H9 (cell line): ENCODE results near the gene LEFTY1. TPM values are rescaled to one million over a fixed set of nuclear protein-coding genes. Genes with fewer than 3 reads are reported as not detected.

Experiments
- DNase-seq: peaks from one replicate; pipeline ENCODE4 v3.0.0-alpha.2; 2017
- H2AFZ ChIP-seq: one replicate; pipeline ENCODE4 v1.6.1; 2013; ENCODE audit warnings: mild to moderate bottlenecking, low read length, control low read depth, moderate library complexity
- H2AK5ac ChIP-seq: 2 replicates; pipeline ENCODE4 v1.6.1; 2013; ENCODE audit warnings: low read length, control low read depth, mixed read lengths; ENCODE audit not compliant: insufficient read length
- H2BK120ac ChIP-seq: one replicate; pipeline ENCODE4 v1.6.1; 2013; ENCODE audit warnings: low read depth, mild to moderate bottlenecking, low read length, control low read depth, inconsistent platforms; ENCODE audit not compliant: poor library complexity, severe bottlenecking
- H2BK12ac ChIP-seq: 2 replicates; pipeline ENCODE4 v1.6.1; 2013; ENCODE audit warnings: low read length, control low read depth, mixed read lengths, low read depth; ENCODE audit not compliant: insufficient read length
- H2BK15ac ChIP-seq: 2 replicates; pipeline ENCODE4 v1.6.1; 2013; ENCODE audit warnings: low read depth, low read length, control low read depth
- H2BK20ac ChIP-seq: one replicate; pipeline ENCODE4 v1.6.1; 2013; ENCODE audit warnings: low read depth, mild to moderate bottlenecking, low read length, control low read depth, inconsistent platforms; ENCODE audit not compliant: poor library complexity, severe bottlenecking
- H2BK5ac ChIP-seq: 2 replicates; pipeline ENCODE4 v1.6.1; 2013; ENCODE audit warnings: low read length, control low read depth, mixed read lengths; ENCODE audit not compliant: insufficient read length
- H3K14ac ChIP-seq: 2 replicates; pipeline ENCODE4 v1.6.1; 2013; ENCODE audit warnings: low read length, control low read depth; ENCODE audit not compliant: insufficient read depth
- H3K18ac ChIP-seq: 2 replicates; pipeline ENCODE4 v1.6.1; 2013; ENCODE audit warnings: low read depth, mild to moderate bottlenecking, mixed read lengths, low read length, control low read depth; ENCODE audit not compliant: insufficient read length
- H3K23ac ChIP-seq: 2 replicates; pipeline ENCODE4 v1.6.1; 2013; ENCODE audit warnings: low read length, control low read depth, mixed read lengths, low read depth; ENCODE audit not compliant: insufficient read length
- H3K23me2 ChIP-seq: 2 replicates; pipeline ENCODE4 v1.6.1; 2013; ENCODE audit warnings: low read depth, mild to moderate bottlenecking, mixed read lengths, low read length, control low read depth; ENCODE audit not compliant: insufficient read length, poor library complexity, severe bottlenecking
- H3K27ac ChIP-seq: 2 replicates; pipeline ENCODE4 v1.5.1; 2013; ENCODE audit warnings: low read length, control low read depth, mixed read lengths, low read depth; ENCODE audit not compliant: insufficient read length
- H3K27me3 ChIP-seq: 2 replicates; pipeline ENCODE4 v1.6.1; 2013; ENCODE audit warnings: low read length, control low read depth, inconsistent platforms; ENCODE audit not compliant: insufficient read depth
- H3K4ac ChIP-seq: 2 replicates; pipeline ENCODE4 v1.6.1; 2013; ENCODE audit warnings: low read depth, mild to moderate bottlenecking, control low read depth, inconsistent platforms, low read length, moderate library complexity
- H3K4me1 ChIP-seq: 2 replicates; pipeline ENCODE4 v1.6.1; 2013; ENCODE audit warnings: low read length, control low read depth, inconsistent platforms; ENCODE audit not compliant: insufficient read depth
- H3K4me2 ChIP-seq: 2 replicates; pipeline ENCODE4 v1.6.1; 2013; ENCODE audit warnings: low read length, control low read depth, mixed read lengths; ENCODE audit not compliant: insufficient read length, insufficient read depth
- H3K56ac ChIP-seq: 2 replicates; pipeline ENCODE4 v1.6.1; 2013; ENCODE audit warnings: low read depth, mild to moderate bottlenecking, mixed read lengths, low read length, control low read depth; ENCODE audit not compliant: insufficient read length
- H3K79me1 ChIP-seq: 2 replicates; pipeline ENCODE4 v1.6.1; 2013; ENCODE audit warnings: low read depth, mild to moderate bottlenecking, moderate library complexity, low read length, control low read depth, inconsistent platforms; ENCODE audit not compliant: insufficient read depth, poor library complexity, severe bottlenecking
- H3K79me2 ChIP-seq: 2 replicates; pipeline ENCODE4 v1.6.1; 2013; ENCODE audit warnings: low read length, control low read depth, inconsistent platforms; ENCODE audit not compliant: insufficient read depth
- H3K9ac ChIP-seq: 2 replicates; pipeline ENCODE4 v1.6.1; 2013; ENCODE audit warnings: low read length, control low read depth, mixed read lengths; ENCODE audit not compliant: insufficient read length; ENCODE audit errors: extremely low read depth
- H3K9me3 ChIP-seq: one replicate; pipeline ENCODE4 v1.6.1; 2013; ENCODE audit warnings: low read depth, low read length, inconsistent platforms; ENCODE audit not compliant: control insufficient read depth
- H3T11ph ChIP-seq: one replicate; pipeline ENCODE4 v1.6.1; 2013; ENCODE audit warnings: mild to moderate bottlenecking, low read length, control low read depth, inconsistent platforms
- H4K20me1 ChIP-seq: one replicate; pipeline ENCODE4 v1.6.1; 2013; ENCODE audit not compliant: control insufficient read depth, insufficient read length, insufficient read depth
- H4K5ac ChIP-seq: 2 replicates; pipeline ENCODE4 v1.6.1; 2013; ENCODE audit warnings: low read depth, mild to moderate bottlenecking, mixed read lengths, low read length, control low read depth; ENCODE audit not compliant: insufficient read length
- H4K8ac ChIP-seq: replicated peaks from 2 replicates; pipeline ENCODE4 v1.6.1; 2013; ENCODE audit warnings: low read length, control low read depth, mixed read lengths, low read depth; ENCODE audit not compliant: insufficient read length
- H4K91ac ChIP-seq: 2 replicates; pipeline ENCODE4 v1.6.1; 2013; ENCODE audit warnings: low read depth, mild to moderate bottlenecking, moderate library complexity, mixed read lengths, low read length, control low read depth; ENCODE audit not compliant: insufficient read length
- H3K27ac Mint-ChIP-seq, 3 experiments: 2 replicates in 2 of 3; 3 replicates in 1 of 3; pipeline ENCODE4 v1.8.0; 2020 to 2021; ENCODE audit warnings: mixed read lengths in 3 of 3, mild to moderate bottlenecking in 1 of 3, moderate library complexity in 1 of 3
- H3K27me3 Mint-ChIP-seq: 2 replicates; pipeline ENCODE4 v1.8.0; 2021; ENCODE audit warnings: low read depth, mild to moderate bottlenecking, moderate library complexity, mixed read lengths
- H3K36me3 Mint-ChIP-seq, 3 experiments: 2 replicates in 2 of 3; 3 replicates in 1 of 3; pipeline ENCODE4 v1.8.0; 2020 to 2021; ENCODE audit warnings: low read depth in 3 of 3, mixed read lengths in 3 of 3; ENCODE audit not compliant: insufficient read depth in 1 of 3
- H3K4me1 Mint-ChIP-seq, 2 experiments: 2 replicates each; pipeline ENCODE4 v1.8.0; 2020; ENCODE audit warnings: mixed read lengths in 2 of 2
- H3K4me3 Mint-ChIP-seq, 2 experiments: 2 replicates in 1 of 2; 3 replicates in 1 of 2; pipeline ENCODE4 v1.8.0; 2020 to 2021; ENCODE audit warnings: mild to moderate bottlenecking in 2 of 2, mixed read lengths in 2 of 2, moderate library complexity in 1 of 2
- H3K9me3 Mint-ChIP-seq, 2 experiments: 2 replicates in 1 of 2; 3 replicates in 1 of 2; pipeline ENCODE4 v1.8.0; 2020; ENCODE audit warnings: mild to moderate bottlenecking in 2 of 2, mixed read lengths in 2 of 2, moderate library complexity in 1 of 2
- WGBS: extraction: QIAGEN DNeasy Blood & Tissue Kit; methylation state at CpG from one replicate; pipeline ENCODE4 v1.1.7; 2013; ENCODE audit warnings: missing lambda C conversion rate, low lambda C conversion rate, mixed read lengths; ENCODE audit not compliant: insufficient read length; ENCODE audit errors: extremely low coverage; 5-methylcytosine and 5-hydroxymethylcytosine counted together
- total RNA-seq: library from RNA; stranded (reverse); gene quantifications from 2 replicates; pipeline ENCODE4 v1.2.1, GENCODE V29; 2021
- TF ChIP-seq, protein P1 (sequence below): fragments of 200-600 bp; sonication (generic); conservative IDR thresholded peaks from 3 replicates; pipeline ENCODE4 v1.8.0; 2021; ENCODE audit warnings: antibody characterized with exemption, mild to moderate bottlenecking

LEFTY1 gene
- total RNA-seq, 1 experiment from 2014 or later: 107 TPM

- no peak overlapping the region for H2BK120ac ChIP-seq
- no peak overlapping the region for H3T11ph ChIP-seq
- H2BK12ac ChIP-seq: no peak overlapping the region
- Mint-ChIP-seq H3K4me3 (no peak overlapping the region), H3K27ac (peak overlapping the region in 2 of 3 experiments; percentile 46 to 66; a peak in 4 of 7 replicates), H3K4me1 (peaks cover 17 to 19% of the 10 kb centered on the region in 2 experiments), H3K27me3 (no peaks in the 10 kb centered on the region), H3K9me3 (no peaks in the 10 kb centered on the region), H3K36me3 (peaks cover 47 to 88% (median 55%) of the 10 kb centered on the region in 3 experiments; a peak in 6 of 7 replicates)
- H3K79me2 ChIP-seq: no peaks in the 10 kb centered on the region
- H4K20me1 ChIP-seq: no peaks in the 10 kb centered on the region
- no peak overlapping the region for H2BK20ac ChIP-seq
- no peak overlapping the region for H3K4me2 ChIP-seq
- H3K23ac ChIP-seq: no peak overlapping the region
- H4K91ac ChIP-seq: no peak overlapping the region
- no peak overlapping the region for H4K8ac ChIP-seq
- no peak overlapping the region for H4K5ac ChIP-seq
- no peak overlapping the region for H3K9ac ChIP-seq
- DNase-seq: no peak
- no peak overlapping the region for H3K18ac ChIP-seq
- no peaks in the 10 kb centered on the region for H3K79me1 ChIP-seq
- H3K4me1 ChIP-seq: no peaks in the 10 kb centered on the region
- no peak overlapping the region for H3K56ac ChIP-seq
- no peaks in the 10 kb centered on the region for H3K27me3 ChIP-seq
- TF ChIP-seq, protein P1, sequence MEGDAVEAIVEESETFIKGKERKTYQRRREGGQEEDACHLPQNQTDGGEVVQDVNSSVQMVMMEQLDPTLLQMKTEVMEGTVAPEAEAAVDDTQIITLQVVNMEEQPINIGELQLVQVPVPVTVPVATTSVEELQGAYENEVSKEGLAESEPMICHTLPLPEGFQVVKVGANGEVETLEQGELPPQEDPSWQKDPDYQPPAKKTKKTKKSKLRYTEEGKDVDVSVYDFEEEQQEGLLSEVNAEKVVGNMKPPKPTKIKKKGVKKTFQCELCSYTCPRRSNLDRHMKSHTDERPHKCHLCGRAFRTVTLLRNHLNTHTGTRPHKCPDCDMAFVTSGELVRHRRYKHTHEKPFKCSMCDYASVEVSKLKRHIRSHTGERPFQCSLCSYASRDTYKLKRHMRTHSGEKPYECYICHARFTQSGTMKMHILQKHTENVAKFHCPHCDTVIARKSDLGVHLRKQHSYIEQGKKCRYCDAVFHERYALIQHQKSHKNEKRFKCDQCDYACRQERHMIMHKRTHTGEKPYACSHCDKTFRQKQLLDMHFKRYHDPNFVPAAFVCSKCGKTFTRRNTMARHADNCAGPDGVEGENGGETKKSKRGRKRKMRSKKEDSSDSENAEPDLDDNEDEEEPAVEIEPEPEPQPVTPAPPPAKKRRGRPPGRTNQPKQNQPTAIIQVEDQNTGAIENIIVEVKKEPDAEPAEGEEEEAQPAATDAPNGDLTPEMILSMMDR: no peak
- no peak overlapping the region for H2BK5ac ChIP-seq
- H3K4ac ChIP-seq: no peak overlapping the region
- H3K14ac ChIP-seq: no peak overlapping the region
- no peaks in the 10 kb centered on the region for H3K23me2 ChIP-seq
- H2AK5ac ChIP-seq: no peak overlapping the region
- H2AFZ ChIP-seq: no peak overlapping the region
- no peak overlapping the region for H2BK15ac ChIP-seq
- no peaks in the 10 kb centered on the region for H3K9me3 ChIP-seq
- H3K27ac ChIP-seq: no peak overlapping the region
- WGBS: no CpG with 5 or more reads among the region's 3 CpGs
Measured at GRCh38 chr1:225870911-225871310, 18.0 kb downstream of the LEFTY1 start.
